PC-3 (cell line): Measurements from ENCODE around the gene MRM1. TPM values are rescaled to one million over a fixed set of nuclear protein-coding genes. Genes with fewer than 3 reads are reported as not detected.

Experiments used
- ATAC-seq: fragments of 200-7000 bp; cut with Tn5 transposase; 2 replicates; pipeline ENCODE4 v1.9.1; 2020; ENCODE audit warnings: mild to moderate bottlenecking, moderate library complexity
- BruUV-seq: library from RNA; stranded (reverse); fragments of 400-500 nt; replicated peaks from 2 replicates; lab custom pipeline; 2021; lab: Mats Ljungman, UMichigan
- CTCF ChIA-PET: fragments of 300-600 bp; sonication (Branson Sonifier 250); formaldehyde crosslinking; loops from one replicate; lab custom pipeline; 2022; ENCODE audit warnings: antibody characterized with exemption; lab: Charles Lee
- POLR2A ChIA-PET: fragments of 300-600 bp; sonication (Branson Sonifier 250); formaldehyde crosslinking; loops from one replicate; lab custom pipeline; 2022; ENCODE audit warnings: antibody characterized with exemption; ENCODE audit not compliant: unreplicated experiment; lab: Charles Lee
- DNase-seq: peaks from one replicate; pipeline ENCODE4 v3.0.0-alpha.2; 2015
- H2AFZ ChIP-seq: fragments of 300-600 bp; sonication (generic); 2 replicates; pipeline ENCODE4 v1.6.0; 2016; ENCODE audit warnings: antibody characterized with exemption, low read length
- H3F3A ChIP-seq: fragments of 300-600 bp; sonication (generic); one replicate; pipeline ENCODE4 v1.6.0; 2017; ENCODE audit warnings: antibody characterized with exemption, low read length, control low read depth, mild to moderate bottlenecking; ENCODE audit not compliant: unreplicated experiment
- H3K27ac ChIP-seq: fragments of 300-600 bp; sonication (generic); 2 replicates; pipeline ENCODE4 v1.5.1; 2016; ENCODE audit warnings: mild to moderate bottlenecking, low read length
- H3K27me3 ChIP-seq: fragments of 300-600 bp; sonication (generic); 2 replicates; pipeline ENCODE4 v1.6.1; 2016; ENCODE audit warnings: low read length, mixed read lengths
- H3K36me3 ChIP-seq: fragments of 300-600 bp; sonication (generic); 2 replicates; pipeline ENCODE4 v1.6.1; 2016; ENCODE audit warnings: low read depth, mixed run types, low read length, mixed read lengths
- H3K4me1 ChIP-seq: fragments of 300-600 bp; sonication (generic); 2 replicates; pipeline ENCODE4 v1.5.1; 2016; ENCODE audit warnings: low read length; ENCODE audit not compliant: insufficient read depth
- H3K4me2 ChIP-seq: fragments of 300-600 bp; sonication (generic); 2 replicates; pipeline ENCODE4 v1.6.0; 2016; ENCODE audit warnings: low read length
- H3K4me3 ChIP-seq: fragments of 300-600 bp; sonication (generic); 2 replicates; pipeline ENCODE4 v1.5.1; 2016; ENCODE audit warnings: mild to moderate bottlenecking, low read length, mixed read lengths
- H3K79me2 ChIP-seq: fragments of 300-600 bp; sonication (generic); 2 replicates; pipeline ENCODE4 v1.6.1; 2017; ENCODE audit warnings: low read length, mixed read lengths
- H3K9ac ChIP-seq: fragments of 300-600 bp; sonication (generic); 2 replicates; pipeline ENCODE4 v1.6.0; 2016; ENCODE audit warnings: mild to moderate bottlenecking, low read length
- H3K9me2 ChIP-seq: fragments of 300-600 bp; sonication (generic); replicated peaks from 2 replicates; pipeline ENCODE4 v1.6.1; 2016; ENCODE audit warnings: mixed run types, low read length, mixed read lengths
- H3K9me3 ChIP-seq: fragments of 300-600 bp; sonication (generic); 2 replicates; pipeline ENCODE4 v1.6.1; 2016; ENCODE audit warnings: low read length, mixed read lengths
- H4K20me1 ChIP-seq: fragments of 300-600 bp; sonication (generic); 2 replicates; pipeline ENCODE4 v1.6.1; 2016; ENCODE audit warnings: low read length, mixed read lengths
- CTCF ChIP-seq: fragments of 300-600 bp; sonication (generic); conservative IDR thresholded peaks from 2 replicates; pipeline ENCODE4 v1.5.1; 2017; ENCODE audit warnings: antibody characterized with exemption, low read depth, mild to moderate bottlenecking, low read length
- EZH2 ChIP-seq: fragments of 300-600 bp; sonication (generic); IDR thresholded peaks from one replicate; pipeline ENCODE4 v1.6.1; 2017; ENCODE audit warnings: antibody characterized with exemption, mild to moderate bottlenecking, low read length; ENCODE audit not compliant: unreplicated experiment
- EZH2phosphoT487 ChIP-seq: fragments of 300-600 bp; sonication (generic); IDR thresholded peaks from 2 replicates; pipeline ENCODE4 v1.6.1; 2018; ENCODE audit warnings: mild to moderate bottlenecking, antibody characterized with exemption, low read length, borderline replicate concordance
- intact Hi-C: fragments of 100-400 bp; cut with micrococcal nuclease; formaldehyde crosslinking; loops from 2 replicates; pipeline ENCODE4 v1.9.0; 2023
- total RNA-seq: library from RNA; depleted of rRNA; stranded (reverse); fragments of >200 nt; gene quantifications from 2 replicates; pipeline ENCODE4 v1.2.3, GENCODE V29; 2014

Gene MRM1
- total RNA-seq, 1 experiment from 2014 or later = 9.2 TPM

GRCh38 chr17:36566081-36566480 lies 35.3 kb upstream of the MRM1 start:
- ATAC-seq (no peak), DNase-seq (no peak)
- Histone ChIP-seq H3K9ac (no peak overlapping the region), H3K36me3 (peaks cover 22% of the 10 kb centered on the region), H3K9me2 (no peaks in the 10 kb centered on the region), H3K27me3 (no peaks in the 10 kb centered on the region), H3K27ac (no peak overlapping the region), H3K4me2 (no peak overlapping the region), H3K4me1 (no peaks in the 10 kb centered on the region), H3K4me3 (no peak overlapping the region), H2AFZ (no peak overlapping the region), H3F3A (no peaks in the 10 kb centered on the region), H3K9me3 (no peaks in the 10 kb centered on the region), H3K79me2 (no peaks in the 10 kb centered on the region), H4K20me1 (no peaks in the 10 kb centered on the region)
- ChIA-PET CTCF (no interaction called here), POLR2A (no interaction called here)
- TF ChIP-seq CTCF = no peak
- no peak for TF ChIP-seq EZH2phosphoT487
- TF ChIP-seq EZH2 = no peak
- no TSS peak for BruUV-seq
- intact Hi-C loops = no loop called here

GRCh38 chr17:36575028-36575427 lies 26.4 kb upstream of the MRM1 start:
- peaks cover 19% of the 10 kb centered on the region for H3K36me3 ChIP-seq
- H2AFZ ChIP-seq = no peak overlapping the region
- H4K20me1 ChIP-seq = no peaks in the 10 kb centered on the region; the same call in 1 of the 2 replicates
- intact Hi-C loops = no loop called here
- H3F3A ChIP-seq = no peaks in the 10 kb centered on the region
- H3K9me3 ChIP-seq = no peaks in the 10 kb centered on the region
- H3K27ac ChIP-seq = no peak overlapping the region
- DNase-seq (no peak), ATAC-seq (no peak)
- ChIA-PET POLR2A (no interaction called here), CTCF (no interaction called here)
- H3K4me2 ChIP-seq = no peak overlapping the region
- H3K27me3 ChIP-seq = no peaks in the 10 kb centered on the region
- H3K4me3 ChIP-seq = no peak overlapping the region
- no peak for TF ChIP-seq EZH2phosphoT487
- TF ChIP-seq EZH2 = no peak
- TF ChIP-seq CTCF = no peak
- no peak overlapping the region for H3K9ac ChIP-seq
- no TSS peak for BruUV-seq
- 0 out of 2 replicates have a peak, but pooled peaks cover 9% of the 10 kb centered on the region for H3K79me2 ChIP-seq
- no peaks in the 10 kb centered on the region for H3K4me1 ChIP-seq
- no peaks in the 10 kb centered on the region for H3K9me2 ChIP-seq

GRCh38 chr17:36576793-36577192 lies 24.6 kb upstream of the MRM1 start:
- TF ChIP-seq CTCF (no peak), EZH2 (no peak), EZH2phosphoT487 (no peak)
- Histone ChIP-seq H3K79me2 (0 out of 2 replicates have a peak, but pooled peaks cover 9% of the 10 kb centered on the region), H4K20me1 (no peaks in the 10 kb centered on the region; the same call in 1 of the 2 replicates), H3K27me3 (no peaks in the 10 kb centered on the region), H3K9me3 (no peaks in the 10 kb centered on the region), H3K4me1 (no peaks in the 10 kb centered on the region), H3F3A (no peaks in the 10 kb centered on the region), H3K27ac (no peak overlapping the region), H3K4me2 (no peak overlapping the region), H3K9ac (no peak overlapping the region), H2AFZ (no peak overlapping the region), H3K4me3 (no peak overlapping the region), H3K36me3 (peaks cover 21% of the 10 kb centered on the region), H3K9me2 (no peaks in the 10 kb centered on the region)
- ATAC-seq (no peak), DNase-seq (no peak)
- intact Hi-C loops = no loop called here
- ChIA-PET CTCF (no interaction called here), POLR2A (no interaction called here)
- BruUV-seq = no TSS peak
